Left colon (tissue), 2 donors: ENCODE results near the gene OPCML. TPM values are rescaled to one million over a fixed set of nuclear protein-coding genes. Genes with fewer than 3 reads are reported as not detected.

Experiments
- ATAC-seq: fragments of 200-7000 bp; cut with Tn5 transposase; one replicate; pipeline ENCODE4 v1.9.1; 2020; ENCODE audit warnings: mild to moderate bottlenecking, moderate library complexity
- DNase-seq, 2 donors: peaks; one replicate each; pipeline ENCODE4 v3.0.0-alpha.2; 2020
- intact Hi-C, 2 donors: fragments of 100-400 bp; cut with DNase I in 1 of 2; cut with micrococcal nuclease in 1 of 2; formaldehyde crosslinking; loops; one replicate each; pipeline versions ENCODE4 v1.11.2 to v1.14.0; 2022; cut with DNase I, micrococcal nuclease
- total RNA-seq, 2 donors: library from RNA; stranded (reverse); fragmentation: NEBNext Ultra II Directional; extraction: Animal tissue kit (Norgen Biotek cat#: 25700); gene quantifications; one replicate each; pipeline ENCODE4 v1.2.1, GENCODE V29; 2021
- donor health status: DM: no; HTN: no; CAD: no.
- donor health status: DM: yes; HTN: yes; CAD: no.

Gene OPCML
- total RNA-seq, 2 donors from 2014 or later = 0.06 to 0.11 TPM

DNA sequence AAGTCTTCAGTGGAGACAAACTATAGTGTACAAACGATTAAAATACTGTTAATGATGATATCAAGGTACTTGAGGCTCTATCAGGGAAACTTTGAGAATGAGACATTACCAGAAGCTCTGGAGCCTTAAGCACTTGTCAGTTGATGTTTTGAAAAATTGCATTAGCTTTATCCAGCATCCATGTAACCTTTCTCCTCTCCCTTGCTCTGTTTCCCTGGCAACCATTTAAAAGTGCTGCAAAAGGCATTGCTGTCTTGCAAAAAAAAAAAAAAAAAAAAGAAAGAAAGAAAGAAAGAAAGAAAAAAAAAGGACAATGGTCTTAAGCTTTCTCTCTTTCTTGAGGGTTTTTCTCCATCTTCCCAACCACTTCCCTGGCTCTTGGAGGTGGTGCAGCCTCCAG is 787.0 kb downstream of the OPCML start:
- intact Hi-C loops = loop anchor here in 1 of 2 donors (10.0 kb wide), 1 partner anchor 61 kb away; no protein-coding TSS in a partner anchor
- ATAC-seq (no peak), DNase-seq (no peak)

DNA sequence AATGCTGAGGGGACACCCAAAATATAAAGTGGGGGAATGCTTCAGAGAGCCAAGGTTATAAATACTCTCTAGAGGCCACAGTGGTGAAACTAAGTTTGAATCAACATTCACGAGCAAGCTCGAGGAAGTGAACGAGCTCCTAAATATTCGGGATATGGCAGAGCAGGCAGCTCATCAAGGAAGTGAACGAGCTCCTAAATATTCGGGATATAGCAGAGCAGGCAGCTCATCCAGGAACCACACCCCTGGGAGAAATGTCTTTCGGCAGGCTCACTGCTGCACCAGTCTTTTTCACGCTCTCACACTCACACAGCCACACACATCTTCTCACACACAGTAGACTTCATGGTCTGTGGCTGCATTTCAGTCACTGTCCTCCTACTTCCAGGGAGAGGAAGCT is 787.5 kb downstream of the OPCML start:
- intact Hi-C loops = loop anchor here in 1 of 2 donors (10.0 kb wide), 1 partner anchor 60 kb away; no protein-coding TSS in a partner anchor
- DNase-seq (no peak), ATAC-seq (no peak)

DNA sequence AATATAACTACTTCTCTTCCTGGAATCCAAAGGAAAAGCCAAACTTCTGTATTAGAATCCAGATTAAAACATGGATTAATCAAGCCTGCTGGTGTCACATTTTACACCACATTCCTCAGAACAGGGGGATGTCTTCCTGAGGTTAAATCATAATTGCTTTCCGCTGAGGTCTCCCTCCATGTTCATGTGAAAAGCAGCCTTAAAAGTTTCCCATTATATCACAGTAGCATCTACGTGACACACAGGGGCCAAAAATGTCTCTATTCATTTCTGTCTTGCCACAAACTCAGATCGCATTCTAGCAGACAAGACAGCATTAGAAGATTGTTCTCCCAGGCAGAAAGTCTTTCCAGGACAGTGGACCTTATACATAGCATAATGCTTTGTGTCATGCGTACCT is 788.7 kb downstream of the OPCML start:
- DNase-seq (no peak), ATAC-seq (no peak)
- intact Hi-C loops = loop anchor here in 1 of 2 donors (10.0 kb wide), 1 partner anchor 59 kb away; no protein-coding TSS in a partner anchor

DNA sequence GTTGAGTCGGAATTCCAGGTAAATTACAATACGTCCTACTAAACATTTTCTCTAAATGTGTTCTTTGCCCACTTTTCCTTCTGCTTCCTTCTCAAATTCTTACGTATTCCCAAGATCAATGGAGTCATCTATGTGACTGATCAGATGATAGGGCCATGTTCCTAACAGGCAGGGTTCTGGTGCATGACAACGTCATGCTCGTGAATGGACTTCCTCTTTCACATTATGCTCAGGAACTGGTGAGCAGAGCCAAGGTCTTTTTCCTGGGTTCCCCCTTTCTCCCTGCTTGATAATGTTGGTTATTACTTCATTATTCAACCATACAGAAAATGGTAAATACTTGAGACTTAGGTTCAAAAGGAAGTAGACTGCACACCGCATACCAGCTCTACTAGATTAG is 789.4 kb downstream of the OPCML start:
- intact Hi-C loops = loop anchor here in 1 of 2 donors (10.0 kb wide), 1 partner anchor 58 kb away; no protein-coding TSS in a partner anchor
- ATAC-seq (no peak), DNase-seq (no peak)

DNA sequence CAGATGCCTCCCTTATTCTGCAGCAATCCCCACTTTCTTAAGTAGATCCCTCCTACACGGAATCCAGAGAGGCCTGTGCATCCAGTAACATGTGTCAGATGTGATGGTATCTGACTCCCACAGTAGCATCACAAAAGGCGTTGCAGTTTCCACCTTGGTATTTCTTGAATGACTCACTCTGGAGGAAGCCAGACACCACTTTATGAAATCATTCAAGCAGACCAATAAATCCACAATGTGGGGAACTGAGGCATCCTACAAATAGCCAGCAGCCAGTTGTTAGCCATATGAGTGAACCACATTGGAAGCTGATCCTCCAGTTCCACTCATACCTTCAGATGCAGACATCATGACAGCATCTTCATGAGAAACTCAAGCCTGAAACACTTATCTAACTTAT is 798.1 kb downstream of the OPCML start:
- DNase-seq (no peak), ATAC-seq (no peak)
- intact Hi-C loops = no loop called here

DNA sequence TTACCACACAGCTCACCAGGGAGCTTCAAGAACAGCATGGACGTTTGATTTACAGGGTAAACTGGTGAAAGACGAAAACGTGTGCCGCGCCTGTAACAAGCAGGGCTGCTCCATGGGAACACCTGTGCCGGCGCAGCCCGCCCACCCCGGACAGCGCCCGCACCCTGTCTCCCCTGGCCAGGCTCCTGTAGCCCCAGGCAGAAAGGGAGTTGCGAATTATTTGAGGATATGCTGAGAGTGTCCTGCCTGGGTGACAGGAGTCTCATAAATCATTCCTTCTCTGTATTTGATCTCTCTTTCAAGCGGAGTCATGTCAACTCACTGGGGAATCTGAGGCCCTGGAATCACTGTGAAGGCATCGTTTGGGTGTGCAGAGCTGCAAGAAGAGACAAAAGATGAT is 804.3 kb downstream of the OPCML start:
- ATAC-seq (no peak), DNase-seq (no peak)
- intact Hi-C loops = no loop called here

DNA sequence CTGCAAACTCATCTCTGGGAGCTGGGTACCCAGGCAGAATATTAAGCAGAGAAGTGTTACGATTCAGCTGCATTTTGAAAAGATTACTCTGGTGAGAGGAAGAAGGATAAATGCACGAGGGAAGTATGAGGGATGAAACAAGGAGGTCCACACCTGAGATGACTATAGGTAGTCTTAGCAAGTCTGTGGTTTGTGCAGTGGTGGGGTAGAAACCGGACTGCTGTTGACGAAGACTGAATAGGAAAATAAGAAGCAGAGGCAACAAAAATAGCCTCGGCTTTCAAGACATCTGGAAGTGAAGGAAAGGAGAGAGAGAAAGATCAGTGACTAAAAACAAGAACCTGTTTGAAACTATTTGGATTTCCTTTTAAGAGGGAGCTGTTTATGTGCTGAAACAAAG is 810.8 kb downstream of the OPCML start:
- ATAC-seq (no peak), DNase-seq (no peak)
- intact Hi-C loops = no loop called here

DNA sequence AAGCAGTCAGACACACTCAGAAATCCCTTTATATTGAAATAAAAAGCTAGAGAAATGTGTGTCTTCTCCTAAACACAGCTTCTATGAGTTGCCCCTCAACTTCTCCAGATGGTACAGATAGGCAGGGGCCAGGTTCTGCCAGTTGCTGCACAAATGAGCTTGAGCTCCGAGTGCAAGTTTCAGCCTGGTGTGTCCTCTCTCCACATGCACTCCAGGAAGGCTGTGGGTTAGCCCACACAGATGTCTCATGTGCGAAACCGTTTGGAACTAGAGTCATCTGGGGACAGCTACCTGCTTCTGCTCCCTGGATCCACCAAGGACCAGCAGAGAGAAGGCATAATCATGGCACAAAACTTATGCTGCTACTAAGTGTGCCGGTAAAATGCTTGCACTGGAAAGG is 812.6 kb downstream of the OPCML start:
- ATAC-seq (no peak), DNase-seq (no peak)
- intact Hi-C loops = no loop called here

DNA sequence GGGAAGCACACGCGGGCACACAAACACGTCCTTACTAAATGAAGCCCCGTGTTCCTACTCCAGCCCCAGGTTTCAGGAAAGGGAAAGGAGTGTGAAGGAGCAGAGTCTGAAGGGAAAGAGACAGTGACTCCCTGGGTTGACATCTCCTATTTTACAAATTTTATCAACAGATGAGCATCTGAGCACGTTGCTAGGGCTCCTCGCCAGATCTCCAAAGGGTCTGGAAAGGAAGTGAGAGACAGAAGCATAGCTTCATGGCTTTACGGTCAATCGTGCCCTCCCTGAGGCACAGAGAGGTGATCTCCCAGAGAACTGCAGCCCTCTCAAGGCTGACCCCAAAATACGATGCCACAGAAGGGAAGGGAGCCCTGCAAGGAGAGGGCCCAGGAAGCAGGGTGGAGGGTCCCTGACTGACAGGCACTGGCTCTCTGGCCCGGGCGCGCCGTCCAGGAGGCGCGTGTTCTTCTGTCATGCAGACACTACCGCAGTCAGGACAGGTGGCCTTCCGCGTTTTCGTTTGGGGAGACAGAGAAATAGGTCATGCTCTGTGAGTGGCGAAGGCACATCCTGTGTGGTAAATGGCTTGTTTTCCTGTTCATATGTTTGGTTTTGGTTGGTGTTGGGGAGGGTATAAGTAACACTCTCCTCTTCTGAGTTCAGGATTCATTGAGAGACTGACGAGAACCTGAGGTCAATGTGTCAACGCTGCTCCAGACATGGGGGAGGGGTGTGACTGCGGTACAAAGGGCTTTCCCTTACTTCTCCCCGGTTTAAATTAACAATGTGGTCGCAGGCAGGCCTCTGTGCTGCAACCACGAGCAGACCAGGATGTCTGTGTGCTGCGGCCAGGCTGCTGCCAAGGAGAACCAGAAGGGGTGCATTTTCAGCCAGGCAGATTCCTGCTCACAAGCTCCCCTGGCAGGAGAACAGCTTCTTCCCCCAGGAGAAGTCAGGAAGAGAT is 813.3 kb downstream of the OPCML start:
- no peak for ATAC-seq
- peak in 1 of 2 donors; percentile 18 for DNase-seq
- intact Hi-C loops = no loop called here

DNA sequence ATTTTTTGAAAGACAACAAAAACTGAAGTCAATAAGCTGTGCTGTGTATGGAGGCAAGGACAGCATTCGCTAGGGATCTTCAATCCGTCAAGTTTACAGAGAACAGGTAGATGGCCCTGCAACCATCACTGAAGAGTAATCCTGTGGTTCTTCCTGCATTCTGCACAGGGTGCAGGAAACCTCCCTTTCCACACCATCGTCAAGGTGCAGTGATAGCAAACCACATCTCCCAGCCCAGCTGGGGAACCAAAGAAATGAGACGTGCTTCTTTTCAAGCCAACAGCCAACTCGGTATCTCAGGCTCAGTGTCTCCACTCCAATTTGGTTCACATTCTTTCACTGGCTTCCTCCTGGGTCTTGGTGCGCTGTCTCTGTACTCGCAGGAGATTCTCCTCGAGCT is 814.5 kb downstream of the OPCML start:
- intact Hi-C loops = no loop called here
- DNase-seq (no peak), ATAC-seq (no peak)

DNA sequence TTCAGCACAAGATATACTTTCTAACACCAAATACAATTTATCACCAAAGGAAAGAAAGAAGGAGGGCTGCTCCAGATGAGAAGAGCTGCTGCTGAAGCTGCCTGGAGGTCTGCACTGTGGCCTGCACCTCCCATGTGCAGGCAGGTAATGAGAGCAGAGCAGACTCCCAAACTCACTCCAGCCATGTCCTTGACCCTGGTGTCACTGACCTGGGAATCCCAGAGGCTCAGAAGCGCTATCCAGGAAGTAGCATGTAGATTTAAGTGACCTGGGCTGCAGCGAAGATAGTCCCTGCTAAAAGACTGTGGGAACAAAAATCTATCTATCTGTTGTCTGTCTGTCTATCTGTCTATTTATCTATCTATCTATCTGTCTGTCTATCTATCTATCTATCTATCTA is 816.3 kb downstream of the OPCML start:
- ATAC-seq = no peak
- no peak for DNase-seq
- intact Hi-C loops = no loop called here

DNA sequence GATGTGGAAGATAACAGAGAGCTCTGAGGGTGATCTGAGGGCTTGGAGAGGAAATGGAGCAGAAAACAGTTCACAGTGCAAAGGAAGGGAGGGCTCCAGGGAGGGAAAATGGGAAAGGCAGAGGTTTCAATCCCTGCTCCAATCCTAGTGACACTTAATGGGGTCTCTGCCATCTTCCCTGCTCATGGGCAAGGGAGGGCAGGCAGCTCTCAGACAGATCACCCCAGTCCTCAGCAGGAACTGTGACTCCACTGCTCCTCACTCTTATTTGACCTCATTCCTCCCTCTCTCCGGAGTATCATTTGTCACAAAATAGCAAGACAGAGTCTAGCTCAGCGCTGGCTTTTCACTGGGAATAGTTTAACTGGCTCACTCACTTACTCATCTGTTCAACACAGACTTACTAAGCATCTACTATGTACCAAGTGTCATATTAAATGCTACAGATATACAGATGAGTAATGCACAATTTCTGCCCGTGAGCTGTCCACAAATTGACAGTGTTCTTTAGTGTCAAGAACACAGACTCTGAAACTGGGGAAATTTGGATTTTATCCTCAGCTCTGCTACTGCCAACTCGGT is 817.4 kb downstream of the OPCML start:
- DNase-seq (no peak), ATAC-seq (no peak)
- intact Hi-C loops = no loop called here

DNA sequence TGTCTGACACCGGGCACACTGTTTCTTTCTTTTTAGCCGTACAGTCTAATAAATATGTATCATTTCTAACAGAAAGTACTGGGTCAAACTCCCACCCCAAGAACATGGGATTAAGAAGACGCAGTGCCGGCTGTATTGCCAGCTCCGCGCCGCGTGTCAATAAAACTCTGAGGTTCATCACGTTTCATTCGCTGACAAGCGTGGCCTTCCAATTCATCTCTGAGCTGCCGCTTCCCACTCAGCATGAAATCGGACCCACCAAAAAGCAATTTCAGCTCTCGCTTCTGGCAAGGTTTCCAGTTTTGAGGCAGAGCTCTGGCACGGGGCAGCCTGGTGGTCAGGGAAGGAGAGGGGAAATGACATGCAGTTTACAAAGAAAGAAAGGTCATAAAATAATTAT is 819.8 kb downstream of the OPCML start:
- ATAC-seq = no peak
- intact Hi-C loops = no loop called here
- DNase-seq = no peak

DNA sequence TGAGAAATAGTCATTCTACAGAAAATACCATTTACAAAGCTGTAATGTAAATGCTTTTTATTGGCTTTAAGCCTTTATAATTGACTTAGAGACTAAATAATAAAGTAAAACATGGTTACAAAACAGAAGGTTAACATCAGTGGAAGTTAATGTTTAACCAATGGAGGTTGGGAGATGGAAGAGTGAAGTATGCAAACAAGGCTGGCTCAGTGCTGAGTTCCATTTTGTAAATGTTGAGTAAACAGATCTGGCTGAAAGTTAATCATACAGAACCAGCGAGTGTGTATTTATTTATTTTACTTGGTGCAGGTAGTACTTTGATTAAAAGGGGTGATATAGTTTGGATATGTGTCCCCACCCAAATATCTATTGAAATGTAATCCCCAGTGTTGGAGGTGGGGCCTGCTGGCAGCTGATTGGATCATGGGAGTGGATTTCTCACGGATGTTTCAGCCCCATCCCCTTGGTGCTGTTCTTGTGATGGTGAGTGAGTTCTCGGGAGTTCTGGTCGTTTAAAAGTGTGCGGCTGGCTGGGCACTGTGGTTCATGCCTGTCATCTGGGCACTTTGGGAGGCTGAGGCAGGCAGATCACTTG is 827.4 kb downstream of the OPCML start:
- DNase-seq (no peak), ATAC-seq (no peak)
- intact Hi-C loops = no loop called here

DNA sequence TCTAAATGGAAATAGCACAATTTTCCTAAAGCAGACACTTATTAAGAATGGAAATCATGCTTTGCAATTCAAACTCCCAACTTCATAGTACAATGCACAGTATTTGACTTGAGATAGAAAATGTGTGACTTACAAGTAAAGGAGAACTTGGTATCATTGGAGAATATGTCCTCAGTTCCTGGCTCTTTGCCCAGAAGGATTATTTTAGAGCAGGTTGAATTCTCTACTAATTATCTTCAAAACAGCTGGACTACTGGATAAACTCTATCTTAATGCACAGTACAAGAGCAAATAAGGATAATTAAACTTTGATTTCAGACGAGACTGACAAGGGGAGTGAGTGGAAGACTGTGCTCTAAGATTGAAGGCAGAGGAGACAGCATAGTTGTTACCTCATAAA is 839.4 kb downstream of the OPCML start:
- DNase-seq (no peak), ATAC-seq (no peak)
- intact Hi-C loops = no loop called here

DNA sequence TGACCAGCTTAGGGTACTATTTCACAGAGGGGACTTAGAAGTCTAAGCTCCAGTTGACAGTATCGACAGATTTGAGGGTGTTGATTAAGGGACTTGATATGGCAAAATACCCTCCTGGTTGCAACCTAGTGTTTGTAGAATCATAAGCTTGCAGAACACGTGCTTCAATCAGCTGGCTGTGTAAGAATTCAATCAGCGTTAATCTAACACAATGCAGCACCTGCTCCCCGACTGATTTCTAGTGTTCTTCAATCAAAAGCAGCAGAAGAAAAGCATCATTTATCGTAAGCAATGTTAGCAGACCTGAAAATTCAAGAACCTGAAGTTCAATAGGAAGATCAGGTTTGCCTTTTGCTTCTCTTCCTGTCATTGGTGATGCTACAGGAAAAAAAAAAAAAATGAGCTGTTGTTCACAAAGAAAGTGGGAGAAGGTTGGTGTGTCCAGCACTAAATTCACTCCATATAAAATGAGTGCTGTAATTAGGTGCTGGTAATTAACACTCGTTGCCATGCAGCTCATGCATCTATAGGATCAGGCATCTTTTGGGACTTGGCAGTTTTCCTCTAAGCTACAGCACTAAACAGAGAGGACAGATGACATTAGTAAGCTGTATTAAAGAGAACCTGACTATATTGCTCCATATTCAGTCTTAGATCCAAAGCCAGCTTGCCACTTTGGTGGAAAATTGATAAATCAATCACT is 840.3 kb downstream of the OPCML start:
- no peak for ATAC-seq
- DNase-seq = no peak
- intact Hi-C loops = no loop called here

DNA sequence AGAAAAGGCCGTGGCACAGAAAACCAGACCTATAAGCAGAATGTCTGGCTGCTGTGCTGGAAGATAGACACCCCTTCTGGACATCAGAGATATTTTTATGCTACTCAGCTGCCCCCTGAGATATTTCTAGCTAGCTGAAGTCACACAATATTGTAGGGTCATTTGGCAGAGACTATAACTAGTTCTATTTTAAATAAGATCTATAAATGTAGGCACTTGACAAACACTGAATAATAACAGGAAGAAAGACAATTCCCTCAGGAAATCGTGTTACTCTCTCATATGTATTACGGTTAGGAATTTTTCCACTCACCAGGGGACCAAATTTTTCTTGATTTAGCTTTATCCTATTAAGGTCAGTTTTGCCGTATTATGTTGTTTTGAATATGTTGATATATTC is 845.4 kb downstream of the OPCML start:
- intact Hi-C loops = loop anchor here in 1 of 2 donors (10.0 kb wide), 1 partner anchor 58 kb away; no protein-coding TSS in a partner anchor
- DNase-seq (no peak), ATAC-seq (no peak)

DNA sequence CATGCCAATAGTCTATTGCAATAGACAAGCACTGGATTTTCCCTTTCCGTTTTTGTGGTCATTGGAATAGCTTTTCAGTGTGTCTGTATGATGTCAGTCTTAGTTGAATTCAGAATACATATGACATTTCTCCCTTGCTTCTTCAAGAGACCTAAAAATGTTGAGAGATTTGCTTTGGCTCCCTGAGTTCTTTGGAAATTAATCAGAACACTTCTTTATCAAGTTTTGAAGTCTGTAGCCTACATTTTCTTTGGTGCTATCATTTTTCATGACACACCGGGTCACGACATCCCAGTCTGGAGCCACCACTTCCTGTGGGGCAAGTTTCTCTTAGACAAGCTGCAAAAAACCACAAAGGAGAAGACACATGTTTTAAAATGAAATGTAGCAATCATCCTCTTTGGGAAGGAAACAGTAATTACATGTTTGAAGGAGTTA is 847.1 kb downstream of the OPCML start:
- ATAC-seq (no peak), DNase-seq (no peak)
- intact Hi-C loops = loop anchor here in 1 of 2 donors (10.0 kb wide), 1 partner anchor 60 kb away; no protein-coding TSS in a partner anchor

DNA sequence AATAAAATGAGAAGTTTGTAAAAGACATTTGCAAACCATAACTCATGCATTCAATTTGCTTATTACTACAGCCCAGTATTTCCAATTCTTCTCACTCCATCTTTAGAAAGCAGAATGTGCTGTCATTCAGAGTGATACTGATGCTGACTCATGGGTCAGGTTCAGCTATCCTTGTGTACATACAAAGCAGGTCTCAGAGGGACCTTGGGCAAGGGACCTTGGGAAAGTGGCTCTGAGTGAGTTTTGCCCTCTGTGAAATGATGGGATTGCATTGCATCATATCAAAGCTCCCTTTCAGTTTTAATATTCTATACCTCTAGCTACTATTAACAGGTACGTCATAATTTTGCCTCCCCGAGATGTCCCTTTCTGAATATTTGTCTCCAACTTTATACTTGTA is 848.7 kb downstream of the OPCML start:
- ATAC-seq (no peak), DNase-seq (no peak)
- intact Hi-C loops = loop anchor here in 1 of 2 donors (10.0 kb wide), 1 partner anchor 61 kb away; no protein-coding TSS in a partner anchor
